ENCODE measurements around the gene VSIG2. TPM values are rescaled to one million over a fixed set of nuclear protein-coding genes. Genes with fewer than 3 reads are reported as not detected.
A peak's percentile ranks its signal among the peaks of the same experiment; 100 is the strongest.

Gene VSIG2
- total and polyA plus RNA-seq, 2 experiments from 2014 or later = not detected

DNA sequence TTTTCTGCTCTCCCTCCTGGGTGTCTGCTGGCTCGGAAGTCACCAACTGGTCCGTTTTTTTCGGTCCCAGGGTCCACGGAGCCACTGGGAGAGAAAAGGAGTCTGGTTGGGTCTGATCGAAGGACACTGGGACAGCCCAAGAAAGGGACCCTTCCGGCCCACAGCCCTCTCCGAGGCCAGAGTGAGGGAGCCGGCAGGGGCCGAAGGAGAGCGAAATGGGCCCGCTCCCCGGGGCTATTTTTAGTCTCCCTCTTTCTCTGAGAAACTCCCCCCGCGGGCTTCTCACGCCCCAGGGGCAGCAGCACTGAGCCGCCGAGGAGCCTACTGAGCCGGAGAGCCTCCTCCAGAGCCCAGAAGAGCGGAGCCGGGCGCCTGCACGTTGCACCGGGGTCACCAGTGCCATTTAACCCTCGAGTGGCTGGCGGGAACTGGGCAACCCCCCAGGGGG lies 8.2 kb upstream of the VSIG2 start:
- Histone ChIP-seq H3K4me3 (peak overlapping the region; percentile 74), H2AFZ (no peak overlapping the region), H4K20me1 (replicated peaks; ENCODE audit: insufficient read depth) (peaks cover 23% of the 10 kb centered on the region), H3K4me2 (peak overlapping the region; percentile 96), H3K27ac (ENCODE audit: low read depth) (no peak overlapping the region), H3K4me1 (ENCODE audit: insufficient read depth) (peaks cover 58% of the 10 kb centered on the region), H3K36me3 (ENCODE audit: insufficient read depth) (peaks cover 5% of the 10 kb centered on the region; the same call in 1 of the 2 replicates), H3K9me2 (ENCODE audit: insufficient read depth) (no peaks in the 10 kb centered on the region), H3K27me3 (ENCODE audit: insufficient read depth) (peaks cover 78% of the 10 kb centered on the region), H3F3A (replicated peaks; ENCODE audit: low read depth) (peaks cover 6% of the 10 kb centered on the region; the same call in 1 of the 2 replicates), H3K79me2 (replicated peaks; ENCODE audit: insufficient read depth) (no peaks in the 10 kb centered on the region)
- no peak overlapping the region for H3K27ac Mint-ChIP-seq
- H3K4me3 Mint-ChIP-seq = peak overlapping the region; percentile 65
- H3K27me3 Mint-ChIP-seq (ENCODE audit: insufficient read depth, low read depth, poor library complexity) = peaks cover 77% of the 10 kb centered on the region
- peaks cover 3% of the 10 kb centered on the region; the same call in 2 of the 3 replicates for H3K36me3 Mint-ChIP-seq (ENCODE audit: low read depth)
- TF ChIP-seq EZH2 (IDR thresholded peaks at IDR 0.05; ENCODE audit: low read depth, unreplicated experiment) (peak; percentile 82), CREB1 (CRISPR knock-in tag; IDR thresholded peaks at IDR 0.05; ENCODE audit: low read depth) (no peak)
- TF ChIP-seq, protein P1, sequence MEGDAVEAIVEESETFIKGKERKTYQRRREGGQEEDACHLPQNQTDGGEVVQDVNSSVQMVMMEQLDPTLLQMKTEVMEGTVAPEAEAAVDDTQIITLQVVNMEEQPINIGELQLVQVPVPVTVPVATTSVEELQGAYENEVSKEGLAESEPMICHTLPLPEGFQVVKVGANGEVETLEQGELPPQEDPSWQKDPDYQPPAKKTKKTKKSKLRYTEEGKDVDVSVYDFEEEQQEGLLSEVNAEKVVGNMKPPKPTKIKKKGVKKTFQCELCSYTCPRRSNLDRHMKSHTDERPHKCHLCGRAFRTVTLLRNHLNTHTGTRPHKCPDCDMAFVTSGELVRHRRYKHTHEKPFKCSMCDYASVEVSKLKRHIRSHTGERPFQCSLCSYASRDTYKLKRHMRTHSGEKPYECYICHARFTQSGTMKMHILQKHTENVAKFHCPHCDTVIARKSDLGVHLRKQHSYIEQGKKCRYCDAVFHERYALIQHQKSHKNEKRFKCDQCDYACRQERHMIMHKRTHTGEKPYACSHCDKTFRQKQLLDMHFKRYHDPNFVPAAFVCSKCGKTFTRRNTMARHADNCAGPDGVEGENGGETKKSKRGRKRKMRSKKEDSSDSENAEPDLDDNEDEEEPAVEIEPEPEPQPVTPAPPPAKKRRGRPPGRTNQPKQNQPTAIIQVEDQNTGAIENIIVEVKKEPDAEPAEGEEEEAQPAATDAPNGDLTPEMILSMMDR (conservative IDR thresholded peaks at IDR 0.05; ENCODE audit: low read depth in 2 of 2) = no peak
- TF ChIP-seq, protein P2, sequence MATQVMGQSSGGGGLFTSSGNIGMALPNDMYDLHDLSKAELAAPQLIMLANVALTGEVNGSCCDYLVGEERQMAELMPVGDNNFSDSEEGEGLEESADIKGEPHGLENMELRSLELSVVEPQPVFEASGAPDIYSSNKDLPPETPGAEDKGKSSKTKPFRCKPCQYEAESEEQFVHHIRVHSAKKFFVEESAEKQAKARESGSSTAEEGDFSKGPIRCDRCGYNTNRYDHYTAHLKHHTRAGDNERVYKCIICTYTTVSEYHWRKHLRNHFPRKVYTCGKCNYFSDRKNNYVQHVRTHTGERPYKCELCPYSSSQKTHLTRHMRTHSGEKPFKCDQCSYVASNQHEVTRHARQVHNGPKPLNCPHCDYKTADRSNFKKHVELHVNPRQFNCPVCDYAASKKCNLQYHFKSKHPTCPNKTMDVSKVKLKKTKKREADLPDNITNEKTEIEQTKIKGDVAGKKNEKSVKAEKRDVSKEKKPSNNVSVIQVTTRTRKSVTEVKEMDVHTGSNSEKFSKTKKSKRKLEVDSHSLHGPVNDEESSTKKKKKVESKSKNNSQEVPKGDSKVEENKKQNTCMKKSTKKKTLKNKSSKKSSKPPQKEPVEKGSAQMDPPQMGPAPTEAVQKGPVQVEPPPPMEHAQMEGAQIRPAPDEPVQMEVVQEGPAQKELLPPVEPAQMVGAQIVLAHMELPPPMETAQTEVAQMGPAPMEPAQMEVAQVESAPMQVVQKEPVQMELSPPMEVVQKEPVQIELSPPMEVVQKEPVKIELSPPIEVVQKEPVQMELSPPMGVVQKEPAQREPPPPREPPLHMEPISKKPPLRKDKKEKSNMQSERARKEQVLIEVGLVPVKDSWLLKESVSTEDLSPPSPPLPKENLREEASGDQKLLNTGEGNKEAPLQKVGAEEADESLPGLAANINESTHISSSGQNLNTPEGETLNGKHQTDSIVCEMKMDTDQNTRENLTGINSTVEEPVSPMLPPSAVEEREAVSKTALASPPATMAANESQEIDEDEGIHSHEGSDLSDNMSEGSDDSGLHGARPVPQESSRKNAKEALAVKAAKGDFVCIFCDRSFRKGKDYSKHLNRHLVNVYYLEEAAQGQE (IDR thresholded peaks at IDR 0.05; ENCODE audit: unreplicated experiment) = no peak
- peaks cover 53% of the 10 kb centered on the region for H3K4me1 Mint-ChIP-seq
- DNase-seq (ENCODE audit: low spot score) (no peak), ATAC-seq (peak; percentile 0; the same call in 1 of the 3 replicates)
- no peaks in the 10 kb centered on the region; the same call in 1 of the 3 replicates for H3K9me3 Mint-ChIP-seq

DNA sequence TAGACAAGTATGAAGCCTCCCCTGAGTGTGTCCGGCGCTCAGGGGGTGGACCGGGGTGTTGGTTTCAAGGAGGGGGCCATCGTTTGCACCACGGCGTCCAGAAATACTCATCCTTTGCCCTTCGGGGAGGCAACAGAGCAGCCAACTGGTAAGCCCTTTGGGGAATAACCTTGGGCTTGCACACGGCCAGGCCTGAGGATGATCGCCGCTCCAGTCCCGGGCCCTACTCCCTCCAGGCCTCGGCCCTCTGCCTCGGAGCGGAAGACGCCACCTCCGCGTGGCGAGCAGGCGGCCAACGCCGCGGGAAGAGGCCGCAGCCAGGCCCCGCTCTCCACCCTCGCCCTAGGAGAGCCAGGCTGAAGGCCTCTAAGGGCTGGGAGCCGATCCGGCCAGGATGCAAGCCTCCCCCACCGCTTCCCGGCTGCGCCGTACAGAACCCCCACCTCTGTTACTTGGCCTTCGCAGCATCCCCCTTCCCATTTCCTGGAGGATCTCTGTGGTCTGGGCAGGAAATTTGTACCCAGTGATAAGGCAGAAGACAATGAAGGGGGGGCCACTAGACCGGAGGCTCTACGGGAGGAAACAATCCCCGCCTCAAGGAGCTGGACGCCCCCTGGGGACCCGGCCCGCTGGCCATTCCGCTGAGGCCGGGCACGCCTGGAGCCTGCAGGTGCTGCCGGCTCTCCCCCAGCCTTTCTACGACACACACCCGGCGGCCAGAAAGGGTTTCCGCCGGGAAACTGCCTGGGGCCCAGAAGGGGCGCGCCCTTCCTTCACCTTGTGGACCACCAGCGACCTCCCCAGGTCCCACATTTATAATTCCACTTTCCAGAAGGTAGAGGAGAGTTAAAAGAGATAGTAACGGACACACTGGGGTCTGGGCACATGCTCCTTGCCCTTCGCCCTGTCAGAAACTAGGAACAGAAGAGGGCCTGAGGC lies 7.5 kb upstream of the VSIG2 start:
- Histone ChIP-seq H3K4me3 (peak overlapping the region; percentile 74), H3K79me2 (replicated peaks; ENCODE audit: insufficient read depth) (no peaks in the 10 kb centered on the region), H3K4me1 (ENCODE audit: insufficient read depth) (peaks cover 58% of the 10 kb centered on the region), H4K20me1 (replicated peaks; ENCODE audit: insufficient read depth) (peaks cover 22% of the 10 kb centered on the region), H3K4me2 (peak overlapping the region; percentile 96), H3K27ac (ENCODE audit: low read depth) (no peak overlapping the region), H3F3A (replicated peaks; ENCODE audit: low read depth) (peaks cover 4% of the 10 kb centered on the region; the same call in 1 of the 2 replicates), H3K36me3 (ENCODE audit: insufficient read depth) (no peaks in the 10 kb centered on the region), H3K9me2 (ENCODE audit: insufficient read depth) (no peaks in the 10 kb centered on the region), H2AFZ (peak overlapping the region; percentile 88; the same call in 1 of the 2 replicates), H3K27me3 (ENCODE audit: insufficient read depth) (peaks cover 85% of the 10 kb centered on the region)
- no peaks in the 10 kb centered on the region; the same call in 2 of the 3 replicates for H3K36me3 Mint-ChIP-seq (ENCODE audit: low read depth)
- H3K27ac Mint-ChIP-seq = no peak overlapping the region
- ATAC-seq = peak; percentile 5
- H3K4me1 Mint-ChIP-seq = peaks cover 53% of the 10 kb centered on the region
- peak; percentile 45 for TF ChIP-seq EZH2phosphoT487 (IDR thresholded peaks at IDR 0.05; ENCODE audit: unreplicated experiment)
- TF ChIP-seq, protein P1 (conservative IDR thresholded peaks at IDR 0.05; ENCODE audit: low read depth in 2 of 2) = peak in 1 of 2 experiments; percentile 0; a peak in 1 of 4 replicates
- TF ChIP-seq POLR2AphosphoS5 (IDR thresholded peaks at IDR 0.05; ENCODE audit: low read depth) = no peak
- peak; percentile 44 for TF ChIP-seq EZH2 (IDR thresholded peaks at IDR 0.05; ENCODE audit: low read depth, unreplicated experiment)
- no peak for TF ChIP-seq JUNB (IDR thresholded peaks at IDR 0.05; ENCODE audit: unreplicated experiment)
- H3K4me3 Mint-ChIP-seq = peak overlapping the region; percentile 71
- no peaks in the 10 kb centered on the region; the same call in 1 of the 3 replicates for H3K9me3 Mint-ChIP-seq
- peaks cover 83% of the 10 kb centered on the region for H3K27me3 Mint-ChIP-seq (ENCODE audit: insufficient read depth, low read depth, poor library complexity)
- DNase-seq (ENCODE audit: low spot score) = peak; percentile 59

Data from GM23338 (cell line).